HG03378 (cell line): ENCODE measurements around the gene MS4A10.
A peak's percentile ranks its signal among the peaks of the same experiment; 100 is the strongest.
"Not testable (repeated sequence)": the region's sequence is repeated elsewhere in the genome, so short reads cannot be mapped to it uniquely, and the experiment has no call there.

Experiments used
- ATAC-seq: cut with Tn5 transposase; IDR thresholded peaks from one replicate; pipeline ENCODE4 v1.9.1; 2021; ENCODE audit warnings: mild to moderate bottlenecking, moderate library complexity; ENCODE audit not compliant: unreplicated experiment

The MS4A10 gene

GRCh38 chr11:60785136-60785535 is at the start of gene MS4A10:
Gene MS4A10 (plus strand): TSS chr11:60785333. CDS start chr11:60790336, 5,003 bp downstream.
- no peak for ATAC-seq

DNA sequence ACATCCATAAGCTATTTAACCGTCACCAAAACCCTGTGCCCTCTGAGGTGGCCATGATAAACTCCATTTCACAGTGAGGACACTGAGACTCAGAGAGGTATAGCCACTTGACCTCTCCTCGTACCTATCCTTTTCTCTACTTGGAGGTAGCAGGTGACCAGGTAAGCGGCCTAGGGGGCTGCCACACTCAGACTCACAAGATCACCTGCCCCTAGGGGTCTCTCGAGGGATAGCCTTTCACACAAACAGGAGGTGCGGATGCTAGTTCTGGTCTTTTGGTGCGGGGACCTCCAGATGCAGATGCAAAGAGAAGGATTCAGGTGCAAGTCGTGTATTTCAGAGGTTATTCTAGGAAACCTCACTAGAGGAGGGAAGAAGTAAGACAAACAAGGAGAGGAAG is 46.0 kb upstream of the MS4A10 start:
- ATAC-seq, result no peak

DNA sequence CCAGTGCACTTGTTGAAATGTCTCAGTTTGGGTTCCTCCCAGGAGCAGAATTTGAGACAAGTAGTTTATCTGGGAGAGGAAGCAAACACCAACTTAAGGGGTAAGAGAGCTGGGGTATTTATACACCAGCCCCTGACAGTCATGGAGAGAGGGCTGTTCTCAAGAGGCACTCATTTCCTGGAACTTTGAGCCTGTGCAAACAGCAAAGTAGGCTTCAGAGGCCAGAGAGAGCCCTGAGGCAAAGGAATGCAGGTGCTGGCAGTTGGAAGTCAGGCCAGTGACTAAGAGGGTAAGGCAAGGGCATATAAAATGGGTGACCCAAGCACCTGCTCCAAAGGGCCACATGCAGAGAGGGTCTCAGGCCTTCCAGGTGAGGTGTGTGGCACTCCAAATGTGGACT is 44.6 kb upstream of the MS4A10 start:
- no peak for ATAC-seq

DNA sequence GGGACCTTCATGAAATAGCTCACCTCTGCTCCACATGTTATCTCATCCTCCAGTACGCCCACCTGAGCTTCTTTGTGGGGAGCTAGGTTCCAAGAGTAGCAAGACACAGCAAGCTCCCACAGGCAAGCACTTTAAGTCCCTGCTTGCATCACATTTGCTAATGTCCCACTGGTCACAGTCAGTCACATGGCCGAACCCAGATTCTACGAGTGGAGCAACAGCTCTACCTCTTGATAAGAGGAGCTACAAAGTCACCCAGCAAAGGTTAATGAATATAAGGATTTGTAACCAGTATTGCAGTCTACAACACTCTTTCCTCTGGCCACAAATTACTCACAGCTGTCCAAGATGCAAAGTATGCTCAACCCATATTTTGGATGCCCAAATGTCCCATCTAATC is 43.7 kb upstream of the MS4A10 start:
- ATAC-seq, result no peak

GRCh38 chr11:60743058-60743457 is 42.1 kb upstream of the MS4A10 start:
- ATAC-seq, result no peak

- no peak for ATAC-seq
These were observed 41.0 kb upstream of the MS4A10 start for GRCh38 chr11:60744114-60744513.

GRCh38 chr11:60747359-60747873 is 37.7 kb upstream of the MS4A10 start:
- ATAC-seq, result no peak

DNA sequence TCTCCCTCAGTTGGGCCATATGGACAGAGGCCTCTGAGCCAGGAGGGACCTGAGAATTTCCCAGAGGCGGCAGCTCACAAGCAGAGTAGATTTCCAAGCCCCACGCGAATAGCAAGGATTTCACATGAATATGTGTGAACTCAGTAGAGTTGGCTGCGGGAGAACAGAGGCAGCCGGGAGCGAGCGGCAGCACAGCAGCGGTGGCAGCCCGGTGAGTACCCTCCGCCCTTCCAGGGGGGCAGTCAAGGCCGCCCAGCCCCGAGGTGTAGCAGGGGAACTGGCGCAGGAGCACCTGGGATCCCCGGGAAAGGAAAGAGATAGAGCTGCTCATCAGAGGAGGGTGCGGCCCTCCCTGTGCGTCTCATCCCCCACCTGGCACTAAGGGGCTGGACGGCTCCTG is 36.9 kb upstream of the MS4A10 start:
- no peak for ATAC-seq

- ATAC-seq, result no peak
These were observed 36.3 kb upstream of the MS4A10 start for GRCh38 chr11:60748821-60749220.

DNA sequence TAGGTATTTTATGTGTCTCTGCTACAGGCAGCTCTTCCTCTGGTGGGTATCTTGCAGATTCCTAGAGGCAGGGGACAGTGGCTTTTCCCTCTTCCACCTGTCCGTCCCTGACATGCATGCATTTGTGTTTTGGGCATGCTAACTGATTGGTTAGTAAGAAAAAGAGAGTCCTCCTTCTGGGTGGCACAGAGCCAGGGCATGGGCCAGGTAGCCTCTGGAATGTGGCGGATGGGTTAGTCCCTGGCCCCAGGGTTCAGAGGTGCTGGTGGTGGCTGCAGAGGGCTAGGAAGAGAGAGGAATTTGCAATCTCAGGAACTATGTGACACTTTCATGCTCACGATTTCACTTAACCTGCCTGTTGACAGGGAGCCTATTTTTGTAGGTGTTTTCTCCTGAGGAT is 34.2 kb upstream of the MS4A10 start:
- no peak for ATAC-seq

- ATAC-seq, result no peak
These were observed 31.8 kb upstream of the MS4A10 start for GRCh38 chr11:60753309-60753708.

DNA sequence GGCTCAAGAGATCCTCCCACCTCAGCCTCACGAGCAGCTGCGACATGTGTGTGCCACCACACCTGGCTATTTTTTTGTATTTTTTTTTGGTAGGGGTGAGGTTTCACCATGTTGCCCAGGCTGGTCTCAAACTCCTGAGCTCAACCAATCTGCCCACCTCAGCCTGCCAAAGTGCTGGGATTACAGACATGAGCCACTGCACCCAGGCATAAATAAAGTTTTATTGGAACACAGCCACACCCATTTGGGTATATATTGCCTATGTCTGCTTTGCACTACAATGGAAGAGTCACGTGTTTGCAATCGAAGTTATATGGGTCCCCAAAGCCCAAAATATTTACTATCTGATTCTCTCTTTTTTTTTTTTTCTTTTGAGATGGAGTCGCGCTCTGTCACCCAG is 30.2 kb upstream of the MS4A10 start:
- ATAC-seq, result no peak

GRCh38 chr11:60756307-60757032 is 28.7 kb upstream of the MS4A10 start, which contains the start of gene MS4A15:
Gene MS4A15 (plus strand): TSS chr11:60756867. CDS start chr11:60763734, 6,867 bp downstream.
- ATAC-seq, result no peak

DNA sequence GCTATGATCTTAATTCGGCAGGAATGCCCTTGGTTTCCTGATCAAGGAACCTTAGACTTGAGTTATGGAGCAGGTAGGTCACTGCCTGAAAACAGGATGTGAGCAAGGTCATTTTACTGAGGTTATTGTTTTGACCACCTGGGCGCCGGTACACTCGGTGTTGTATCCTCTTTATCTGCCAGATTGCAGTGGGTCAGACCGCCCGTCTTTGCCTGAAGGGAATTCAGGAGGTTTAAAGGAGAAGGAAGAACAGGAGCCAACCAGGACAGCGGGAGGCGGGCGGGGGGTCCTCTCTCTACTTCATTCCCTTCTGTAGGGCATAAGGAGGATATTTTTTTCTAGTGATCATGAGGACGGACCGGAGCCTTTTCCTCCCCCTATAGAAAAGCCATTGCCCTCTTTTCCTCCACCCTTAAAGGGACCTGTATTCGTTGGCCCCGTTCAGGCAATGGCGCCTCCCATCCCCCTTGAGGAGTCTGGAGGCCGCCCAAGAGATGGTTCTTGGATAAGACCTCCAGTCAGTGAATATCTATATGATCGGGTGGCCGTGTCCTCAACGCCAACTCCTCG is 27.8 kb upstream of the MS4A10 start:
- ATAC-seq, result no peak

DNA sequence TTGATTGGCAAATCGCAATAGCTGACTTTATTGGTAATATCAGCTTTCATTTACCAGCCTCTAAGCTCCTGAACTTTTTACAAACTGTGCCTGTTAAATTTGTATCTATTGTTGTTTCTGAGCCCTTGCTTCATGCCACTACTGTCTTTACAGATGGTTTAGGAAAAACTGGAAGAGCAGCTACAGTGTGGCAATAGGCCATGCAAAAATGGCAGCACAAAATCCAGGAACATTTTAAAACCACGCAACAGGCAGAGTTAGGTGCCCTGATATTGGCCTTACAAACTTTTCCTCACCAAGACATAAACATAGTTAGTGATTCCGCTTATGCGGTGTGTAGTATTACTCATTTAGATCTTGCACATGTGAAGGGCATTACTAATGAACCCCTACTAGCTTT is 26.5 kb upstream of the MS4A10 start:
- not testable (repeated sequence) for ATAC-seq

DNA sequence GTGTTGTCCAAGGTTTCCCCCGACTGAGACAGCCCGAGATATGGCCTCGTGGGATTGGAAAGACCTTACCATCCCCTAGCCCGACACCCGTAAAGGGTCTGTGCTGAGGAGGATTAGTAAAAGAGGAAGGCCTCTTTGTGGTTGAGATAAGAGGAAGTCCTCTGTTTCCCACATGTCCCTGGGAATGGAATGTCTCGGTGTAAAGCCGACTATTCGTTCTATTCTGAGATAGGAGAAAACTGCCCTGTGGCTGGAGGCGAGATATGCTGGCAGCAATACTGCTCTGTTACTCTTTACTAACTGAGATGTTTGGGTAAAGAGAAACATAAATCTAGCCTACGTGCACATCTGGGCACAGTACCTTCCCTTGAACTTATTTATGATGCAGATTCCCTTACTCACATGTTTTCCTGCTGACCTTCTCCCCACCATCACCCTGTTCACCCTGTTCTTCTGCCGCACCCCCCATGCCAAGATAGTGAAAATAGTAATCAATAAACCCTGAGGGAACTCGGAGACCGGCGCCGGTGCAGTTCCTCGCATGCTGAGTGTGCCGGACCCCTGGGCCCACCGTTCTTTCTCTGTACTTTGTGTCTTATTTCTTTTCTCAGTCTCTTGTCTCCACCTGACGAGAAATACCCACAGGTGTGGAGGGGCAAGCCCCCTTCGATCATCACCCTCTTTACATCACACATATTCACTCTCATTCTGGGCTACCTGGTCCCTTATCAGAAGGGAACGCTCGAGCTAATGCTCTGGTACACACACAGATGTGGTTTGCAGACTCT is 25.5 kb upstream of the MS4A10 start:
- ATAC-seq, result not testable (repeated sequence)

DNA sequence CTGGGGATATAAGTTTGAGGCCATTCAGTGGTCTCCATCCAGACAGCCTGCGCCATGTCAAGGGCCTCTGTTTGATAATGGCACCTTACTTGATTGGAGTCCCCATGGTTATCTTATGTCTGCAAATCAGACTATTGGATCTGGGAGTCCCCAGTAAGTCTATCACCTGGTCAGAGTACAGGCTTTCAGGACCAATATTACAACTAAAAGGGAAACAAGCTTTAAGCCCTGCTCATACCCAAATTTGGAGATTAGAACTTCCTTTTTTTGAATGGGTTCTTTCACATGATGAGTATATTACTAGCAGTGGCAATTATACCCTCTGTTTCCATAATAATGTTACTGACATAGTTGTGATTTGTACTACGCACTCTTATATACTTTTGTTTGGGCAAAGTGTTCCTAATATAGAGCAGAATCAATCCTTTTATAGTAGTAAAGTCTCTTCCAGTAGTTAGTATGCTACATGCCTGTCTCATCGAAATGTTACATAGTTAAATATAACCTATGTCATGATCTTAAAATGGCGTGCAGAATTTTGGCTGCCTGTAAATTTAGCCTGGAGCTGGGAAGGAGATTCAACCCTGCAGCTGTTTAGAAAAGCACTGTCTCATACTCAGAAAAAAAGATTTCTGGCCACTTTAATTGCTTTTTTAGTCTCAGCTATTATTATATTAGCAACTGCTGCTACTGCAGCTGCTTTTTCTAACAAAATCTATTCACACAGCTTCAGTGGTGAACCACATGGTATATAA is 23.5 kb upstream of the MS4A10 start:
- ATAC-seq, result no peak

DNA sequence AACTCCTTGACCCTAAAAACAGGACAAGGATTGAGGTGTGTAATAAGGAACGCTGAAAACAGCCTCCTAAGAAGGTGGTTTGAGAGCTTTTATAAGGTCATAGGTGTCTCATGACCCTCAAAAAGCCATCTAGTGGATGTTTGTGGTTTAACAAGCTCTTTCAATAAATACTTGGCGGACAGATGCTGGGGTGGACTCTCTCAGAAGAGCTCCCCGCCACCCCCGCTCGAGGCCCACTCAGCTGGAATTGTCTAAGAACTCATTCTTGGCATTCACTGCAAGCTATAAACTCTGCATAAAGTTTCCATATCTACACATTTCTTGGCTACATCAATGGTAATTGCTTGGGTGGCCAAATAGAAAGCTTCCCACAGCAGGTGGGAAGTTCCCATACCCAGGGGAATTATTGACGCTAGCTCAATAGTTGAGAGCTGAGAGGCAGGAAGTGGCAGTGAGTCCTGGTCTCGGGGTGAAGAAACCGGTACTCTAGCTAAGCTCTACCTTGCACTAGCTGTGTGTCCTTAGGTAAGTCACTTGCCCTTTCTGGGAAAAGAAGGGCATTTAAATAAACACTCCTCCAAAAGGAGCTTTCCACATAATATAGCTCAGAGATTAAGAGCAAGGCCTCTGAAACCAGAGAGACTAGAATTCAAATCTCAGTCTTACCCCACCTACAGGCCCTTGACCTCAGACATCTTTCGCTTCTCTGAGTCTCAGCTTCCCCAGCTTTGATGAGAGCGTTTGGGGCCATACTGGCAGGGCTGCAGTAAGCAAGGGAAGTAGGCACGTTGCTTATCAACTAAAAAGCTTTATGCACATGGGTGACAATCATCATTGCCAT is 22.1 kb upstream of the MS4A10 start:
- peak; percentile 69 for ATAC-seq

GRCh38 chr11:60763692-60764369 is 21.3 kb upstream of the MS4A10 start:
- ATAC-seq, result no peak
